ENCODE results near the gene COL11A1.

GRCh38 chr1:102852613-102853012 lies 255.7 kb downstream of the COL11A1 start:
- TF ChIP-seq CTCF (IDR thresholded peaks at IDR 0.05; ENCODE audit: low read depth, low read length, poor library complexity, severe bottlenecking) (no peak), EZH2phosphoT487 (IDR thresholded peaks at IDR 0.05; ENCODE audit: borderline replicate concordance, low read length) (no peak)

Data from DOHH2 (cell line).